Activated CD8-positive, alpha-beta T cell treated with anti-CD3 and anti-CD28 coated beads, Interleukin-2, amount 10 ng/mL, durations not matched to agents 7 days and 5 days (primary cell): ENCODE results near the gene MYO5B. TPM values are rescaled to one million over a fixed set of nuclear protein-coding genes. Genes with fewer than 3 reads are reported as not detected.
A peak's percentile ranks its signal among the peaks of the same experiment; 100 is the strongest.

Experiments used
- ATAC-seq: fragments of 150-1000 bp; cut with Tn5 transposase; one replicate; pipeline ENCODE4 v1.10.0; 2021; ENCODE audit warnings: moderate library complexity
- CTCF ChIA-PET: fragments of 350-600 bp; sonication (Branson Sonifier 250); formaldehyde crosslinking; loops from one replicate; lab custom pipeline; 2021; ENCODE audit warnings: antibody characterized with exemption; lab: Charles Lee
- POLR2A ChIA-PET: fragments of 350-600 bp; sonication (Branson Sonifier 250); formaldehyde crosslinking; loops from one replicate; lab custom pipeline; 2021; ENCODE audit warnings: antibody characterized with exemption; lab: Charles Lee
- DNase-seq: peaks from one replicate; pipeline ENCODE4 v3.0.0-alpha.2; 2020
- H3K27ac Mint-ChIP-seq: one replicate; pipeline ENCODE4 v1.8.0; 2021; ENCODE audit warnings: mild to moderate bottlenecking, mixed read lengths
- H3K27me3 Mint-ChIP-seq: one replicate; pipeline ENCODE4 v1.8.0; 2021; ENCODE audit warnings: low read depth, mixed read lengths
- H3K36me3 Mint-ChIP-seq: one replicate; pipeline ENCODE4 v1.8.0; 2021; ENCODE audit warnings: low read depth, mixed read lengths
- H3K4me1 Mint-ChIP-seq: one replicate; pipeline ENCODE4 v1.8.0; 2021; ENCODE audit warnings: low read depth, mixed read lengths
- H3K4me3 Mint-ChIP-seq: one replicate; pipeline ENCODE4 v1.8.0; 2021; ENCODE audit warnings: mild to moderate bottlenecking, mixed read lengths
- H3K9me3 Mint-ChIP-seq: one replicate; pipeline ENCODE4 v1.8.0; 2022; ENCODE audit warnings: mixed read lengths; ENCODE audit not compliant: insufficient read depth
- total RNA-seq, 2 experiments: library from RNA; stranded (reverse); gene quantifications; one replicate each; pipeline ENCODE4 v1.2.3, GENCODE V29; 2021

The MYO5B gene
- total RNA-seq, 2 experiments from 2014 or later = not detected

DNA sequence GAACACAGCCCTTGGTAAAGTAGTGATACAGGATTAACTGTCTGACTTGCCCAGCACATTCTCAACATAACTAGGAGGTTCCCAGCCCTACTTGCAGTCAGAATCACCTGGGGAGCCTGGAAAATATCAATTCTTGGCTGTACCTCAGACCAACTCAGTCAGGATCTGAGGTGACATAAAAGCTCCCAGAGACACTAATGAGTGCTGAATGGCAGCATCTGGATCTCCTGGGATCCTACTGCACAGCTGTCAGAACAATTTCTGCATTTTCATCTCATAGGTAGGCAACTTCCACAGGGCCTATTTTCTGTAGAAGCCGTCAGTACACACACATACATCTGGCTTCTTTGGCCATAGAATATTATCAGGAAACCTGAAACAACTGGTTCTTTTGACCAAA, 138.8 kb downstream of the MYO5B start:
- no peak for ATAC-seq
- no peaks in the 10 kb centered on the region for H3K4me1 Mint-ChIP-seq
- no peak overlapping the region for H3K27ac Mint-ChIP-seq
- ChIA-PET POLR2A (no interaction called here), CTCF (interaction anchor here (2.3 kb wide), 1 partner anchor 301 kb away, joined by 7 read pairs; no protein-coding TSS in a partner anchor)
- no peaks in the 10 kb centered on the region for H3K36me3 Mint-ChIP-seq
- H3K9me3 Mint-ChIP-seq = no peaks in the 10 kb centered on the region
- DNase-seq = no peak
- peaks cover 25% of the 10 kb centered on the region for H3K27me3 Mint-ChIP-seq
- no peak overlapping the region for H3K4me3 Mint-ChIP-seq

DNA sequence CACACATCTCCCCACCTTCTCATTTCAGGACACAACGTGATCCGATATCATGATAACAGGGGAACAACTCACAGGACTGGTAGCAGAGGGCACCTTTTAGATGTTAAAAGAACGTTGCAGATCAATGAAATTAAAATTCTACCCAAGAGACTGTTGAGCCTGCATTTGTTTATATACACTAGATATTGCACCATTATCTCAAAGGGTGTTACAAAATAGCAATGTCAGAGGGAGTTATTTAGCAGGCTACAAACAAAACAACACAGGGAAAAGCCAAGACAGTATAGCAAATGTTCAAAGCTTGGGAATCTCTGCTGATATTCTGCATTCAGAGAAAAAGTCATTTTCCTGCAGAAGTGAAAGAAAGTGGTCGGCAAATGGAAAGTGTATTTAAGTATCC, 139.5 kb downstream of the MYO5B start:
- no peak for ATAC-seq
- POLR2A ChIA-PET = no interaction called here
- CTCF ChIA-PET = interaction anchor here (0.9 kb wide), 1 partner anchor 149 kb away, joined by 3 read pairs; no protein-coding TSS in a partner anchor

GRCh38 chr18:50053111-50053510, 141.8 kb downstream of the MYO5B start:
- POLR2A ChIA-PET = no interaction called here
- H3K27me3 Mint-ChIP-seq = peaks cover 17% of the 10 kb centered on the region

More for the DNA sequence above, 139.5 kb downstream of the MYO5B start:
- H3K27ac Mint-ChIP-seq = no peak overlapping the region
- H3K36me3 Mint-ChIP-seq = no peaks in the 10 kb centered on the region
- no peaks in the 10 kb centered on the region for H3K9me3 Mint-ChIP-seq
- no peak overlapping the region for H3K4me3 Mint-ChIP-seq
- no peaks in the 10 kb centered on the region for H3K4me1 Mint-ChIP-seq
- peaks cover 25% of the 10 kb centered on the region for H3K27me3 Mint-ChIP-seq
- no peak for DNase-seq

GRCh38 chr18:50051288-50051687, 143.7 kb downstream of the MYO5B start:
- H3K36me3 Mint-ChIP-seq = no peaks in the 10 kb centered on the region

More at GRCh38 chr18:50053111-50053510, 141.8 kb downstream of the MYO5B start:
- CTCF ChIA-PET = interaction anchor here (1.0 kb wide), 1 partner anchor 304 kb away, joined by 3 read pairs; no protein-coding TSS in a partner anchor
- Mint-ChIP-seq H3K9me3 (no peaks in the 10 kb centered on the region), H3K4me3 (no peak overlapping the region), H3K4me1 (no peaks in the 10 kb centered on the region), H3K36me3 (no peaks in the 10 kb centered on the region), H3K27ac (no peak overlapping the region)
- ATAC-seq (no peak), DNase-seq (no peak)

DNA sequence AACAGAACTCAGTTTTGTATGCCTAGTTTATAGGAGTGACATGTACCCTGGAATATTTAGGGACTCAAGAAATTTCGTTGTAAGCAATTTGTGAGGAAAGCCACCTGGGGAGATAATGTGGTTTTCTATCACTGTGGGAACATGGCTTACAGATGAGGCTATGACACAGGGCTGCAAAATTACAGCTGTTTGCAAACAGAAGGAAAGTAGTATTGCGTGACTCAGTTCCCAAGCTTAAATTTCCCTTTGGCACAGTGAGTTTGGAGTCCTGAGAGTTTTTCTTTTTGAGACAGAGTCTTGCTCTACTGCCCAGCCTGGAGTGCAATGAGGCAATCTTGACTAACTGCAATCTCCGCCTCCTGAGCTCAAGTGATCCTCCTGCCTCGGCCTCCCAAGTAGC, 149.8 kb downstream of the MYO5B start:
- DNase-seq = no peak
- peaks cover 20% of the 10 kb centered on the region for H3K27me3 Mint-ChIP-seq
- ATAC-seq = no peak
- POLR2A ChIA-PET = no interaction called here
- no peaks in the 10 kb centered on the region for H3K9me3 Mint-ChIP-seq
- CTCF ChIA-PET = interaction anchor here (2.2 kb wide), 1 partner anchor 312 kb away, joined by 6 read pairs; no protein-coding TSS in a partner anchor
- H3K4me3 Mint-ChIP-seq = no peak overlapping the region
- no peaks in the 10 kb centered on the region for H3K4me1 Mint-ChIP-seq
- no peak overlapping the region for H3K27ac Mint-ChIP-seq
- H3K36me3 Mint-ChIP-seq = no peaks in the 10 kb centered on the region

More at GRCh38 chr18:50051288-50051687, 143.7 kb downstream of the MYO5B start:
- Mint-ChIP-seq H3K27ac (no peak overlapping the region), H3K27me3 (peaks cover 15% of the 10 kb centered on the region), H3K4me3 (no peak overlapping the region), H3K4me1 (no peaks in the 10 kb centered on the region), H3K9me3 (no peaks in the 10 kb centered on the region)
- CTCF ChIA-PET = no interaction called here
- ATAC-seq = no peak
- no peak for DNase-seq
- POLR2A ChIA-PET = no interaction called here

DNA sequence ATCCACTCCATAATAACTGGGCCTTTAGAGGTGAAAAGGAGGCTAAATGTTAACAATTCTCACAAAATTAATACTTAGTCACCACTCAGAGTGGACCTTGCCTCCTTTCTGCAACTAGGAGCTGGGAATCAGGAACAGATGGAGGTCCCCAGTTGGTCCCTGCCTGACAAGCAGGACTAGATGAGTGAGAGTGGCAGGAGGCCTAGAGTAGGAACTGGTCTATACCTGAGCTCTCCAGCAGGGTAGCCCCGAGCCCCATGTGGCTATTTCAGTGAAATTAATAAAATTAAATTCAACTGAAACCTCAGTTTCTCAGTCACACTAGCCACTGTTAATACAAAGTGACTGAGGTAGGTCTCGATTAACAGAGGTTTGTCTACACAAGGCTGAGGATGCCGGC, 150.5 kb downstream of the MYO5B start:
- Mint-ChIP-seq H3K27me3 (peaks cover 21% of the 10 kb centered on the region), H3K27ac (no peak overlapping the region), H3K4me1 (no peaks in the 10 kb centered on the region), H3K9me3 (no peaks in the 10 kb centered on the region), H3K36me3 (no peaks in the 10 kb centered on the region), H3K4me3 (no peak overlapping the region)
- ChIA-PET POLR2A (no interaction called here), CTCF (interaction anchor here (2.2 kb wide), 1 partner anchor 313 kb away, joined by 6 read pairs; no protein-coding TSS in a partner anchor)
- DNase-seq (no peak), ATAC-seq (no peak)

DNA sequence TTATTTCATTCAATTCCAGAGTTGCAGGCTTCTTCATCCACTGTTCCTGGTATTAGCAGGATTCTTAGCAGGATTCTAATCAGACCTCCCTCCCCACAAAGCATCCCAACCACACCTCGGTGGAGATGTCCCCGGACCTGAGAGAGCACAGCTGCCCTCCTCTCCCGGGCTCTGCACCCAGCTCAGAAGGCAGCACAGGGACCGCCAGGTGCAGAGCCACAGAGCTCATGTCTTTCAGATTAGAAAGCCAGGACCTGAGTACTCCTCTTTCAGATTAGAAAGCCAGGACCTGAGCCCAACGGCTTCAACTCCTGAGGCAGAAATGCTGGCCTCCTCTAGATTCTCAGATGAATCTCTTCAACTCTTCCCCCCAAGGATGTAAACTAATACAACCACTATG, 152.3 kb downstream of the MYO5B start:
- no peaks in the 10 kb centered on the region for H3K36me3 Mint-ChIP-seq
- H3K27me3 Mint-ChIP-seq = peaks cover 21% of the 10 kb centered on the region
- H3K9me3 Mint-ChIP-seq = no peaks in the 10 kb centered on the region
- ChIA-PET POLR2A (no interaction called here), CTCF (no interaction called here)
- no peak overlapping the region for H3K27ac Mint-ChIP-seq
- no peak overlapping the region for H3K4me3 Mint-ChIP-seq
- H3K4me1 Mint-ChIP-seq = peaks cover 5% of the 10 kb centered on the region
- ATAC-seq (no peak), DNase-seq (no peak)

- CTCF ChIA-PET = no interaction called here
- H3K36me3 Mint-ChIP-seq = no peaks in the 10 kb centered on the region
- DNase-seq (no peak), ATAC-seq (no peak)
- H3K4me3 Mint-ChIP-seq = no peak overlapping the region
- no peaks in the 10 kb centered on the region for H3K9me3 Mint-ChIP-seq
- POLR2A ChIA-PET = no interaction called here
- H3K27me3 Mint-ChIP-seq = peaks cover 27% of the 10 kb centered on the region
- H3K27ac Mint-ChIP-seq = no peak overlapping the region
- H3K4me1 Mint-ChIP-seq = peaks cover 5% of the 10 kb centered on the region
Measured at GRCh38 chr18:50039746-50040145, 155.2 kb downstream of the MYO5B start.

DNA sequence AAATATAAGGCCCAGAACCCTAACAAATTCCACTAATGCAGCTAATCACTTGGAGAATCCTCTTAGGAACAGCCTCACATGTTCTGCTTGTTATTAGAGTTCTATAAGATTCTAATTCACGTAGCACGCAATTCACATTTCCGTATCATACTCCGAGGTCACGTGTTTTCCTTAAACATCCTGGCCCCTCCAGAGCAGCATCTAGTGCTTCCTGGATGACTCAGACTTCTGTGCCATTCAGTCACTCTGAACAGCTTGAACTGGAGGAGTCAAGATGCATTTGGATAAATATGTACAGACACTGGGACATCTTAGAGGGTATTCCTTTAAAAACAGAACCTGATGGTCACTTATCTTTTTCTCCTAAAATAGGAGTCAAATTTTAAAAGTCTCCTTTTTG, 156.5 kb downstream of the MYO5B start:
- Mint-ChIP-seq H3K36me3 (no peaks in the 10 kb centered on the region), H3K27ac (no peak overlapping the region), H3K4me1 (peaks cover 5% of the 10 kb centered on the region), H3K4me3 (no peak overlapping the region), H3K27me3 (peaks cover 23% of the 10 kb centered on the region), H3K9me3 (no peaks in the 10 kb centered on the region)
- ChIA-PET CTCF (interaction anchor here (1.7 kb wide), 1 partner anchor 230 kb away, joined by 4 read pairs; no protein-coding TSS in a partner anchor), POLR2A (no interaction called here)
- DNase-seq = peak; percentile 22
- peak; percentile 53 for ATAC-seq

DNA sequence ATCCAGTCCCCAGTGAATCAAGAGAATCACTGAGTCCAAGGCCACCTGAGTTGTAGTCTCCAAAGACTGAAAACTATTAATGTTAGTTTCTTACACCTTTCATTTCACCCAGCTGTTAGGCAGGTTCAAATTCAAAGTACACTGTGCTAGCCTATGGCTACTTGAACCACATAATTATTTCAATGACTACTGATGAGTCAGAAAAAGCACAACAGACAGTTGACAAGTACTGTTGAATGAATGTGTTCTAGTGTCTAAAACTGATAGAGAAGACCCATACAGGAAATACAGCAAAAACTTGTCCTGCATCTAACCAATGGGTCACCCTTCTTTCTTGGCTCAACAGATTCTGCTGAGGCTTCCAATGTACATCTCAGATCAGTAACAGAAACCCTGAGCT, 160.9 kb downstream of the MYO5B start:
- no peak overlapping the region for H3K27ac Mint-ChIP-seq
- ChIA-PET CTCF (no interaction called here), POLR2A (no interaction called here)
- no peaks in the 10 kb centered on the region for H3K36me3 Mint-ChIP-seq
- H3K4me1 Mint-ChIP-seq = peaks cover 5% of the 10 kb centered on the region
- peaks cover 23% of the 10 kb centered on the region for H3K27me3 Mint-ChIP-seq
- H3K9me3 Mint-ChIP-seq = no peaks in the 10 kb centered on the region
- ATAC-seq = no peak
- H3K4me3 Mint-ChIP-seq = no peak overlapping the region
- no peak for DNase-seq

DNA sequence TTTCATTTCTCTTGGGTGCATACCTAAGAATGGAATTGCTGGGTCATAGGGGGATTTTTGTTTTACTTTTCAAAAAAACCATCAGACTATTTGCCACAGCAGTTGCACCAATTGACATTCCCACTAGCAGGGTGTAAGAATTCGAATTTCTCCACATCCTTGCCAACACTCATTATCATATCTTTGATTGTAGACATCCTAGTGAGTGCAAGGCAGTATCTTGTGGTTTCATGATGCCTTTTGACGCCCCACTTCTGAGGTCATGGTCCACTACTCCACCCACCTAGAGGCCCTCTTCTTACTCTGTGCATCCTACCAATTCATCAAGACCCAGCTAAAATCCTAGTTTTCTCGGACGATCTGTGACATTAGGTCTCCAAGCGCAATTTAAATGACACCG, 161.9 kb downstream of the MYO5B start:
- POLR2A ChIA-PET = no interaction called here
- Mint-ChIP-seq H3K9me3 (no peaks in the 10 kb centered on the region), H3K36me3 (no peaks in the 10 kb centered on the region), H3K27me3 (peaks cover 28% of the 10 kb centered on the region), H3K27ac (no peak overlapping the region), H3K4me3 (no peak overlapping the region), H3K4me1 (no peaks in the 10 kb centered on the region)
- CTCF ChIA-PET = no interaction called here
- ATAC-seq = no peak
- no peak for DNase-seq

GRCh38 chr18:50030146-50030545, 164.8 kb downstream of the MYO5B start:
- H3K4me3 Mint-ChIP-seq = no peak overlapping the region
- peaks cover 28% of the 10 kb centered on the region for H3K27me3 Mint-ChIP-seq
- no peaks in the 10 kb centered on the region for H3K9me3 Mint-ChIP-seq
- H3K4me1 Mint-ChIP-seq = no peaks in the 10 kb centered on the region
- ChIA-PET CTCF (no interaction called here), POLR2A (no interaction called here)
- H3K36me3 Mint-ChIP-seq = no peaks in the 10 kb centered on the region
- no peak overlapping the region for H3K27ac Mint-ChIP-seq
- no peak for ATAC-seq
- no peak for DNase-seq

DNA sequence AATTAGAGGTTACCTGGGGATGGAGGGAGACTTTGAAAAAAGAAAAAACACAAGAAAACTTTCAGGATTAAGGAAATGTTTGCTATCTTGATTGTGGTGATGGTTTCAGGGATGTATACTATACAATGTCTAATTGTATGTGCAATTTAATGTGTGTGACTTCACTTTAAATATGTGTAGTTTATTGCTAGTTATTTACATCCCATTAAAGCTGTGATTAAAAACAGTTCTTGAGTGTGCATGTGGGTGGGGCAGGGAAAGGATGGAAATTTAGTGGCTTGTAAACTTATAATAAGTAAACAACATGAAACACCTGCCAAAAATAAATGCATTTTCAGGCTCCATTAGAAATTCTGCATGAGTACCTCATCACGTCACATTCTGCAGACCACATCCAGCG, 167.0 kb downstream of the MYO5B start:
- H3K4me1 Mint-ChIP-seq = no peaks in the 10 kb centered on the region
- ChIA-PET POLR2A (no interaction called here), CTCF (no interaction called here)
- DNase-seq (no peak), ATAC-seq (no peak)
- no peak overlapping the region for H3K4me3 Mint-ChIP-seq
- peaks cover 29% of the 10 kb centered on the region for H3K27me3 Mint-ChIP-seq
- H3K36me3 Mint-ChIP-seq = no peaks in the 10 kb centered on the region
- H3K27ac Mint-ChIP-seq = no peak overlapping the region
- H3K9me3 Mint-ChIP-seq = no peaks in the 10 kb centered on the region
